Measurements from ENCODE around the gene VEGFA.

The VEGFA gene

GRCh38 chr6:43826730-43827129 lies 56.7 kb downstream of the VEGFA start:
- Histone ChIP-seq H3K27me3 (ENCODE audit: control insufficient read depth, insufficient read depth, low read length) (no peaks in the 10 kb centered on the region), H3K27ac (ENCODE audit: low read length) (no peak overlapping the region), H3K4me3 (ENCODE audit: low read length) (no peak overlapping the region), H3K4me1 (ENCODE audit: control insufficient read depth, insufficient read depth, low read length) (no peaks in the 10 kb centered on the region), H3K9me3 (ENCODE audit: control insufficient read depth, insufficient read depth, low read length) (no peaks in the 10 kb centered on the region), H3K36me3 (ENCODE audit: control insufficient read depth, insufficient read depth, low read length) (no peaks in the 10 kb centered on the region)
- no peak for DNase-seq (ENCODE audit: low read depth, low spot score)
- no CpG with 5 or more reads among the region's 4 CpGs for WGBS (ENCODE audit: insufficient coverage, insufficient read length)

GRCh38 chr6:43827898-43828297 lies 57.9 kb downstream of the VEGFA start:
- H3K27ac ChIP-seq (ENCODE audit: low read length): no peak overlapping the region
- H3K9me3 ChIP-seq (ENCODE audit: control insufficient read depth, insufficient read depth, low read length): no peaks in the 10 kb centered on the region
- WGBS (ENCODE audit: insufficient coverage, insufficient read length): no CpG with 5 or more reads among the region's 10 CpGs
- no peak overlapping the region for H3K4me3 ChIP-seq (ENCODE audit: low read length)
- H3K27me3 ChIP-seq (ENCODE audit: control insufficient read depth, insufficient read depth, low read length): no peaks in the 10 kb centered on the region
- no peaks in the 10 kb centered on the region for H3K36me3 ChIP-seq (ENCODE audit: control insufficient read depth, insufficient read depth, low read length)
- no peaks in the 10 kb centered on the region for H3K4me1 ChIP-seq (ENCODE audit: control insufficient read depth, insufficient read depth, low read length)
- no peak for DNase-seq (ENCODE audit: low read depth, low spot score)

GRCh38 chr6:43828711-43829110 lies 58.7 kb downstream of the VEGFA start:
- no peaks in the 10 kb centered on the region for H3K9me3 ChIP-seq (ENCODE audit: control insufficient read depth, insufficient read depth, low read length)
- WGBS (ENCODE audit: insufficient coverage, insufficient read length): no CpG with 5 or more reads among the region's 4 CpGs
- DNase-seq (ENCODE audit: low read depth, low spot score): no peak

GRCh38 chr6:43829470-43829869 lies 59.5 kb downstream of the VEGFA start:
- Histone ChIP-seq H3K9me3 (ENCODE audit: control insufficient read depth, insufficient read depth, low read length) (no peaks in the 10 kb centered on the region), H3K36me3 (ENCODE audit: control insufficient read depth, insufficient read depth, low read length) (no peaks in the 10 kb centered on the region), H3K4me3 (ENCODE audit: low read length) (no peak overlapping the region), H3K27ac (ENCODE audit: low read length) (no peak overlapping the region), H3K27me3 (ENCODE audit: control insufficient read depth, insufficient read depth, low read length) (no peaks in the 10 kb centered on the region), H3K4me1 (ENCODE audit: control insufficient read depth, insufficient read depth, low read length) (no peaks in the 10 kb centered on the region)
- DNase-seq (ENCODE audit: low read depth, low spot score): no peak
- WGBS (ENCODE audit: insufficient coverage, insufficient read length): no CpG with 5 or more reads among the region's 7 CpGs

More at GRCh38 chr6:43828711-43829110, 58.7 kb downstream of the VEGFA start:
- H3K36me3 ChIP-seq (ENCODE audit: control insufficient read depth, insufficient read depth, low read length): no peaks in the 10 kb centered on the region
- H3K4me3 ChIP-seq (ENCODE audit: low read length): no peak overlapping the region
- H3K27me3 ChIP-seq (ENCODE audit: control insufficient read depth, insufficient read depth, low read length): no peaks in the 10 kb centered on the region
- no peaks in the 10 kb centered on the region for H3K4me1 ChIP-seq (ENCODE audit: control insufficient read depth, insufficient read depth, low read length)
- H3K27ac ChIP-seq (ENCODE audit: low read length): no peak overlapping the region

- no CpG with 5 or more reads among the region's 8 CpGs for WGBS (ENCODE audit: insufficient coverage, insufficient read length)
- no peaks in the 10 kb centered on the region for H3K9me3 ChIP-seq (ENCODE audit: control insufficient read depth, insufficient read depth, low read length)
These were observed 60.8 kb downstream of the VEGFA start for GRCh38 chr6:43830775-43831174.

GRCh38 chr6:43831191-43831590 lies 61.2 kb downstream of the VEGFA start:
- H3K9me3 ChIP-seq (ENCODE audit: control insufficient read depth, insufficient read depth, low read length): no peaks in the 10 kb centered on the region
- no peaks in the 10 kb centered on the region for H3K36me3 ChIP-seq (ENCODE audit: control insufficient read depth, insufficient read depth, low read length)
- H3K27ac ChIP-seq (ENCODE audit: low read length): no peak overlapping the region
- H3K27me3 ChIP-seq (ENCODE audit: control insufficient read depth, insufficient read depth, low read length): no peaks in the 10 kb centered on the region
- no peaks in the 10 kb centered on the region for H3K4me1 ChIP-seq (ENCODE audit: control insufficient read depth, insufficient read depth, low read length)
- no peak for DNase-seq (ENCODE audit: low read depth, low spot score)
- WGBS (ENCODE audit: insufficient coverage, insufficient read length): no CpG with 5 or more reads among the region's 3 CpGs
- no peak overlapping the region for H3K4me3 ChIP-seq (ENCODE audit: low read length)

More at GRCh38 chr6:43830775-43831174, 60.8 kb downstream of the VEGFA start:
- Histone ChIP-seq H3K27me3 (ENCODE audit: control insufficient read depth, insufficient read depth, low read length) (no peaks in the 10 kb centered on the region), H3K27ac (ENCODE audit: low read length) (no peak overlapping the region), H3K36me3 (ENCODE audit: control insufficient read depth, insufficient read depth, low read length) (no peaks in the 10 kb centered on the region), H3K4me1 (ENCODE audit: control insufficient read depth, insufficient read depth, low read length) (no peaks in the 10 kb centered on the region), H3K4me3 (ENCODE audit: low read length) (no peak overlapping the region)
- no peak for DNase-seq (ENCODE audit: low read depth, low spot score)

- whole genome bisulfite sequencing (ENCODE audit: insufficient coverage, insufficient read length): no CpG with 5 or more reads among the region's 7 CpGs
- Histone ChIP-seq H3K4me3 (ENCODE audit: low read length) (no peak overlapping the region), H3K27me3 (ENCODE audit: control insufficient read depth, insufficient read depth, low read length) (no peaks in the 10 kb centered on the region), H3K4me1 (ENCODE audit: control insufficient read depth, insufficient read depth, low read length) (no peaks in the 10 kb centered on the region), H3K36me3 (ENCODE audit: control insufficient read depth, insufficient read depth, low read length) (no peaks in the 10 kb centered on the region), H3K9me3 (ENCODE audit: control insufficient read depth, insufficient read depth, low read length) (no peaks in the 10 kb centered on the region), H3K27ac (ENCODE audit: low read length) (no peak overlapping the region)
- DNase-seq (ENCODE audit: low read depth, low spot score): no peak
These were observed 63.4 kb downstream of the VEGFA start for GRCh38 chr6:43833223-43833995.

GRCh38 chr6:43833996-43834390 lies 64.0 kb downstream of the VEGFA start:
- no peaks in the 10 kb centered on the region for H3K27me3 ChIP-seq (ENCODE audit: control insufficient read depth, insufficient read depth, low read length)
- no peak for DNase-seq (ENCODE audit: low read depth, low spot score)
- no peaks in the 10 kb centered on the region for H3K36me3 ChIP-seq (ENCODE audit: control insufficient read depth, insufficient read depth, low read length)
- H3K9me3 ChIP-seq (ENCODE audit: control insufficient read depth, insufficient read depth, low read length): no peaks in the 10 kb centered on the region
- H3K4me3 ChIP-seq (ENCODE audit: low read length): no peak overlapping the region
- no peaks in the 10 kb centered on the region for H3K4me1 ChIP-seq (ENCODE audit: control insufficient read depth, insufficient read depth, low read length)
- no CpG with 5 or more reads among the region's 9 CpGs for WGBS (ENCODE audit: insufficient coverage, insufficient read length)
- H3K27ac ChIP-seq (ENCODE audit: low read length): no peak overlapping the region

GRCh38 chr6:43834528-43835155 lies 64.6 kb downstream of the VEGFA start:
- H3K4me3 ChIP-seq (ENCODE audit: low read length): no peak overlapping the region
- no peaks in the 10 kb centered on the region for H3K27me3 ChIP-seq (ENCODE audit: control insufficient read depth, insufficient read depth, low read length)
- no peaks in the 10 kb centered on the region for H3K36me3 ChIP-seq (ENCODE audit: control insufficient read depth, insufficient read depth, low read length)
- WGBS (ENCODE audit: insufficient coverage, insufficient read length): no CpG with 5 or more reads among the region's 5 CpGs
- no peak for DNase-seq (ENCODE audit: low read depth, low spot score)
- no peaks in the 10 kb centered on the region for H3K9me3 ChIP-seq (ENCODE audit: control insufficient read depth, insufficient read depth, low read length)
- no peak overlapping the region for H3K27ac ChIP-seq (ENCODE audit: low read length)
- H3K4me1 ChIP-seq (ENCODE audit: control insufficient read depth, insufficient read depth, low read length): no peaks in the 10 kb centered on the region

GRCh38 chr6:43835872-43836419 lies 65.9 kb downstream of the VEGFA start:
- no peaks in the 10 kb centered on the region for H3K4me1 ChIP-seq (ENCODE audit: control insufficient read depth, insufficient read depth, low read length)
- H3K36me3 ChIP-seq (ENCODE audit: control insufficient read depth, insufficient read depth, low read length): no peaks in the 10 kb centered on the region
- no peaks in the 10 kb centered on the region for H3K9me3 ChIP-seq (ENCODE audit: control insufficient read depth, insufficient read depth, low read length)
- no CpG with 5 or more reads among the region's 8 CpGs for WGBS (ENCODE audit: insufficient coverage, insufficient read length)
- no peak for DNase-seq (ENCODE audit: low read depth, low spot score)
- H3K4me3 ChIP-seq (ENCODE audit: low read length): no peak overlapping the region
- H3K27ac ChIP-seq (ENCODE audit: low read length): no peak overlapping the region
- H3K27me3 ChIP-seq (ENCODE audit: control insufficient read depth, insufficient read depth, low read length): no peaks in the 10 kb centered on the region

Measured in iPS DF 6.9 (cell line).